Activated CD4-positive, alpha-beta memory T cell treated with anti-CD3 and anti-CD28 coated beads for 36 hours (primary cell): ENCODE measurements around the gene ITGA11. TPM values are rescaled to one million over a fixed set of nuclear protein-coding genes. Genes with fewer than 3 reads are reported as not detected.

Experiments used
- CTCF ChIA-PET: fragments of 350-600 bp; sonication (Branson Sonifier 250); formaldehyde crosslinking; loops from one replicate; lab custom pipeline; 2021; ENCODE audit warnings: antibody characterized with exemption, inconsistent platforms; lab: Charles Lee
- POLR2A ChIA-PET: fragments of 350-600 bp; sonication (Branson Sonifier 250); formaldehyde crosslinking; loops from one replicate; lab custom pipeline; 2021; ENCODE audit warnings: antibody characterized with exemption; lab: Charles Lee
- DNase-seq: peaks from one replicate; pipeline ENCODE4 v3.0.0-alpha.2; 2020
- H3K27ac Mint-ChIP-seq: one replicate; pipeline ENCODE4 v1.8.0; 2021; ENCODE audit warnings: mixed read lengths
- H3K27me3 Mint-ChIP-seq: one replicate; pipeline ENCODE4 v1.8.0; 2021; ENCODE audit warnings: mixed read lengths
- H3K36me3 Mint-ChIP-seq: one replicate; pipeline ENCODE4 v1.8.0; 2021; ENCODE audit warnings: mixed read lengths
- H3K4me1 Mint-ChIP-seq: one replicate; pipeline ENCODE4 v1.8.0; 2021; ENCODE audit warnings: low read depth, mixed read lengths
- H3K4me3 Mint-ChIP-seq: one replicate; pipeline ENCODE4 v1.8.0; 2021; ENCODE audit warnings: mild to moderate bottlenecking, mixed read lengths
- H3K9me3 Mint-ChIP-seq: one replicate; pipeline ENCODE4 v1.8.0; 2021; ENCODE audit warnings: mixed read lengths
- intact Hi-C: fragments of 100-400 bp; cut with micrococcal nuclease; formaldehyde crosslinking; loops from one replicate; pipeline ENCODE4 v1.15.1; 2023
- total RNA-seq, 2 experiments: library from RNA; stranded (reverse); gene quantifications; one replicate each; pipeline ENCODE4 v1.2.3, GENCODE V29; 2021

ITGA11 gene, protein sequence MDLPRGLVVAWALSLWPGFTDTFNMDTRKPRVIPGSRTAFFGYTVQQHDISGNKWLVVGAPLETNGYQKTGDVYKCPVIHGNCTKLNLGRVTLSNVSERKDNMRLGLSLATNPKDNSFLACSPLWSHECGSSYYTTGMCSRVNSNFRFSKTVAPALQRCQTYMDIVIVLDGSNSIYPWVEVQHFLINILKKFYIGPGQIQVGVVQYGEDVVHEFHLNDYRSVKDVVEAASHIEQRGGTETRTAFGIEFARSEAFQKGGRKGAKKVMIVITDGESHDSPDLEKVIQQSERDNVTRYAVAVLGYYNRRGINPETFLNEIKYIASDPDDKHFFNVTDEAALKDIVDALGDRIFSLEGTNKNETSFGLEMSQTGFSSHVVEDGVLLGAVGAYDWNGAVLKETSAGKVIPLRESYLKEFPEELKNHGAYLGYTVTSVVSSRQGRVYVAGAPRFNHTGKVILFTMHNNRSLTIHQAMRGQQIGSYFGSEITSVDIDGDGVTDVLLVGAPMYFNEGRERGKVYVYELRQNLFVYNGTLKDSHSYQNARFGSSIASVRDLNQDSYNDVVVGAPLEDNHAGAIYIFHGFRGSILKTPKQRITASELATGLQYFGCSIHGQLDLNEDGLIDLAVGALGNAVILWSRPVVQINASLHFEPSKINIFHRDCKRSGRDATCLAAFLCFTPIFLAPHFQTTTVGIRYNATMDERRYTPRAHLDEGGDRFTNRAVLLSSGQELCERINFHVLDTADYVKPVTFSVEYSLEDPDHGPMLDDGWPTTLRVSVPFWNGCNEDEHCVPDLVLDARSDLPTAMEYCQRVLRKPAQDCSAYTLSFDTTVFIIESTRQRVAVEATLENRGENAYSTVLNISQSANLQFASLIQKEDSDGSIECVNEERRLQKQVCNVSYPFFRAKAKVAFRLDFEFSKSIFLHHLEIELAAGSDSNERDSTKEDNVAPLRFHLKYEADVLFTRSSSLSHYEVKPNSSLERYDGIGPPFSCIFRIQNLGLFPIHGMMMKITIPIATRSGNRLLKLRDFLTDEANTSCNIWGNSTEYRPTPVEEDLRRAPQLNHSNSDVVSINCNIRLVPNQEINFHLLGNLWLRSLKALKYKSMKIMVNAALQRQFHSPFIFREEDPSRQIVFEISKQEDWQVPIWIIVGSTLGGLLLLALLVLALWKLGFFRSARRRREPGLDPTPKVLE
- total RNA-seq: under 1 TPM; 0.56 to 0.59 TPM

DNA sequence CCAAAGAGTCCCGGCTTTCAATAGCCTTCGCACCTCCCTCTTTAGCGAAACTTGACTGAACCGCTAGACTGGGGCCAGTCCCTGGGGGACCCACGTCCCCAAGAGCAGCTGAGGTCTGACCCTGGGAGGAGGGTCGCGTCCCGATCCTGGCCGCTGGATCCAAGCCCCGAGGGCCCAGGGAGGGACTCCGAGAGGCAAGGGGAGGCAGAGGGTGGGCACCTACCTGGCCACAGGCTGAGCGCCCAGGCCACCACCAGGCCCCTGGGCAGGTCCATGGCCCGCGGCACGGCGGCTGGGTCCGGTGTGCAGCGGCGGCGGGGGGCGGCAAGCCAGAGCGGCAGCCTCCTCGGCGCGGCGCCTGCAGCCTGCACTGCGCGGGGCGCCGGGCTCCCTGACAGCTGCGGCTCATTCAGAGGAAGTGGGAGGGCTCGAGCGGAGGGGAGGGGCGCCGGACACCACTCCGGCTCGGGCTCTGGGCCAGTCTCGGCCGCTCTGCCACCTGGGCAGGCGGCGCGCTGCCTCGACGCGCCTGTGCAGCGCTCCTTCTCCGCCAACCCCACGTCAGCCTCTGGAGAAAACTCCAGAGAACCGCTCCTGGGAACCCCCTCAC lies at the start of gene ITGA11:
ITGA11 (minus strand) TSS at position 372 of the 610 bp plus-strand sequence; CDS start at position 275, 97 bp downstream.
- CTCF ChIA-PET: no interaction called here
- no peak for DNase-seq

DNA sequence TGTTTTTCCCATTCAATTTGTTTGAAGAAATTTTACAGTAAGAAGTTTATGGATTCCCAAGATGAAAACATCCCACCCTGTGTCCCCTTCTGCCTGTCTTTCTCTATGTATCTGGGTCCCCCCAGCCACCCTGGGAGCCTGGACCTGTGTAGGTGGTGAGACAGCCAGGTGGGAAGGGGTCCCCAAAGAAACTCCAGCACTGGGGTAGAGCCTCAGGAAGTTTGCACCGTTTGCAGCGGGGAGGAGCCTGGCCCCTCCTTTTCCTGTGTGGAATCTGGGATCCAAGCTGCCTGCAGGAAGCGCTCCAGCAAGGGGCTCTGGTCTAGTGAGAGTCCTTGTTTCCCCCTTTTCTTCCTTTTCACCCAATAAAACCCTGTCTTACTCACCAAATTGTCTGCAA lies 49.4 kb upstream of the ITGA11 start:
- CTCF ChIA-PET: no interaction called here
- POLR2A ChIA-PET: no interaction called here
- peaks cover 21% of the 10 kb centered on the region for H3K27me3 Mint-ChIP-seq

More for the DNA sequence above, at the start of gene ITGA11:
- H3K36me3 Mint-ChIP-seq: no peaks in the 10 kb centered on the region
- H3K4me1 Mint-ChIP-seq: no peaks in the 10 kb centered on the region
- POLR2A ChIA-PET: no interaction called here
- H3K27me3 Mint-ChIP-seq: peaks cover 31% of the 10 kb centered on the region
- no peaks in the 10 kb centered on the region for H3K9me3 Mint-ChIP-seq
- intact Hi-C loops: no loop called here
- no peak within 1 kb of the TSS for H3K27ac Mint-ChIP-seq
- no peak within 1 kb of the TSS for H3K4me3 Mint-ChIP-seq

DNA sequence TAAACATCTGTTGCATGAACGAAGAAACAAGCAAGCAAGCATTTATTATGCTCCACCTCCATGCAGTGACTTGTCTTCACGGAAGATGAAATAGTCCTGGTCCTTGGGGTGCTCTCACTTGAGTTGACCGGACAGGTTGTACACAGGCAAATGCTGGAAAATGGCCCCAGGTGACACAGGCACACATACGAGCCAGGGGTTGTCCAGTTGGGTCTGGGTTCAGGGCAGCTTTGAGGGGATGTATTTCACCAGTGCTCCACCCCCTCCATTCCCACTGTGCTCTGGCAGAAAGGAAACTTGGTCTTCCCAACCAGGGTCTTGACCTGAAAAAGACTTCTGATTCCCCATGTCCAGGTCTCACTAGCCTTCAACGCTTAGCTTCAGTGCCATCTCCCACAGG lies 48.3 kb upstream of the ITGA11 start:
- Mint-ChIP-seq H3K27me3 (peaks cover 16% of the 10 kb centered on the region), H3K4me3 (no peak overlapping the region), H3K9me3 (no peaks in the 10 kb centered on the region), H3K27ac (no peak overlapping the region), H3K36me3 (no peaks in the 10 kb centered on the region), H3K4me1 (no peaks in the 10 kb centered on the region)
- DNase-seq: no peak
- ChIA-PET CTCF (no interaction called here), POLR2A (no interaction called here)
- intact Hi-C loops: no loop called here

More for the DNA sequence above, 49.4 kb upstream of the ITGA11 start:
- DNase-seq: no peak
- intact Hi-C loops: no loop called here
- Mint-ChIP-seq H3K27ac (no peak overlapping the region), H3K36me3 (no peaks in the 10 kb centered on the region), H3K4me3 (no peak overlapping the region), H3K4me1 (no peaks in the 10 kb centered on the region), H3K9me3 (no peaks in the 10 kb centered on the region)

DNA sequence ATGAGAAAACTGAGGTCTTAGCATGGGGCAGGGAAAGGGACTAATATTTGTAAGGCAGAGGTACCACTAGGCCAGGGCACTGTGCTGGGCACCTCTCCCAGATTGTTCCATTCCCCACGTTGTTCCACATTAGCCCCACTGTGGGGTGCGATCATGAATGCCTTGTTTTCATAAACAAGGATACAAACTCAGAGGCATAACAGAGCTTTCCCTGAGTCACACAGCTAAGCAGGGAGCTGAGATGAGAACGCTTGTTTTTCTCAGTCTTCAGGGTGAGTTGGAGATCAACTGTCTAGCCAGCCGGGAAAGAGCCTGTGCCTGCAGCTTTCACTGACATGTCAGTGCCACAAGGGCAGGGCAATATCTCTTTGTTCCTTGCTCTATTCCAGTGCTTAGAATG lies 47.9 kb upstream of the ITGA11 start:
- no peak overlapping the region for H3K27ac Mint-ChIP-seq
- peaks cover 15% of the 10 kb centered on the region for H3K27me3 Mint-ChIP-seq
- CTCF ChIA-PET: interaction anchor here (1.0 kb wide), 1 partner anchor 173 kb away, joined by 3 read pairs; no protein-coding TSS in a partner anchor
- H3K4me1 Mint-ChIP-seq: no peaks in the 10 kb centered on the region
- no peaks in the 10 kb centered on the region for H3K36me3 Mint-ChIP-seq
- H3K9me3 Mint-ChIP-seq: no peaks in the 10 kb centered on the region
- no peak overlapping the region for H3K4me3 Mint-ChIP-seq
- intact Hi-C loops: no loop called here
- POLR2A ChIA-PET: no interaction called here
- DNase-seq: no peak

DNA sequence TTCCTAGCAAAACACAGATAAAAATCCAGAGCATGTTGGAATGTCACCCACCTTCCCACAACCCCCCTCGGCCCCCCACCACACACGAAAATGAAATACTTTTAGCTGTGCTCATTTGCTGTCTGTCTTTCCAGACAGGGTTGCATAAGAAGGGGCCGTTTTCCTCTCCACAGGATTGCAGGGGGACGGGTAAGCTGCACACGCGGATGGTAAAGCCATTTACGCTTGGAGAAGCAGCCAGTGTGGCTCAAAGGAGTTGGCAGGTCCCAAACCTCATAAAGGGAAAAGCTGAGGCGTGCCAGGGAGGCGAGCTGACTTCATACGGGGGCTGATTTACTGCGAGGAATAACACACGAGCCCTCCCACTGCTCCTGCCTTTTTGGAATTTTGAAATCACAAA lies 47.4 kb upstream of the ITGA11 start:
- peaks cover 15% of the 10 kb centered on the region for H3K27me3 Mint-ChIP-seq
- no peak overlapping the region for H3K4me3 Mint-ChIP-seq
- H3K4me1 Mint-ChIP-seq: no peaks in the 10 kb centered on the region
- ChIA-PET POLR2A (no interaction called here), CTCF (interaction anchor here (1.0 kb wide), 1 partner anchor 173 kb away, joined by 3 read pairs; no protein-coding TSS in a partner anchor)
- no peaks in the 10 kb centered on the region for H3K9me3 Mint-ChIP-seq
- intact Hi-C loops: no loop called here
- no peaks in the 10 kb centered on the region for H3K36me3 Mint-ChIP-seq
- DNase-seq: no peak
- H3K27ac Mint-ChIP-seq: no peak overlapping the region

DNA sequence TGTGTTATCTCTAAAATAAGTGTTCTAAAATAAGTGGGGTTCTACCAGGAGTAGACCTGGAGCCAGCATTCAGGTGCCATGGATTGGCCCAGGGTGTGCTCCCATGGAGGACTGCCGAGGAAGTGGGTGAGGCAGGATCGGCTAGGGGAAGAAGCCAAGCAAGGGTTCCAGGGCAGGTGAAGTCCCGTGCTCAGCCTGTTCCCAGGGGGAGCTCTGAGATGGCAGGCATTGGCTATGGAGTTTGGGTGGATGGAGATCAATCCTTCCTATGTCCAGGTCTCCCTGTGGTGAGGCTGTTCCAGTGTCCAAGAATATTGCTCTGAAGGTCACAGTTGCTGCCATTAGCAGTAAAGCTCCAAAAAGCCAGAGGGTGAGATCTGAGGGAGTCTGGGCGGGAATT lies 46.9 kb upstream of the ITGA11 start:
- intact Hi-C loops: no loop called here
- H3K9me3 Mint-ChIP-seq: no peaks in the 10 kb centered on the region

DNA sequence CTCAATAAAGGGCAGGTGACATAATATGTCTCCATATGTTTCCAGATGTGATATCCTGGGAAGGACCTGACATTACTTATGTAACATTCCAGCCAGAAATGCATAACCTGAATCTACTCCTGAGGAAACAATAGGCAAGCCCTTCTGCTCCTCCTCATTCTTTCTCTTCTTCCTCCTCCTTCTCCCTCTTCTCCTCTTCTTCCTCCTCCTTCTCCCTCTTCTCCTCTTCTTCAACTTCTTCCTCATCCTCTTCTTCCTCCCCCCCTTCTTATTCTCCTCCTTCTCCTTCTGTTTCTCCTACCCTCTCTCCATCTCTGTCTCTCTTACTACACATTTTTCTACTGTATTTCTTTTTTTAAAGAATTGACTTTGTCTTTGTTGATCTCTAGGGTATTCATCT lies 43.5 kb upstream of the ITGA11 start:
- no peaks in the 10 kb centered on the region for H3K36me3 Mint-ChIP-seq
- no peaks in the 10 kb centered on the region for H3K4me1 Mint-ChIP-seq
- CTCF ChIA-PET: no interaction called here
- no peak overlapping the region for H3K27ac Mint-ChIP-seq
- peaks cover 14% of the 10 kb centered on the region for H3K27me3 Mint-ChIP-seq
- no peaks in the 10 kb centered on the region for H3K9me3 Mint-ChIP-seq
- POLR2A ChIA-PET: no interaction called here
- no peak overlapping the region for H3K4me3 Mint-ChIP-seq
- DNase-seq: no peak
- intact Hi-C loops: no loop called here

More for the DNA sequence above, 46.9 kb upstream of the ITGA11 start:
- no peaks in the 10 kb centered on the region for H3K4me1 Mint-ChIP-seq
- H3K4me3 Mint-ChIP-seq: no peak overlapping the region
- peaks cover 18% of the 10 kb centered on the region for H3K27me3 Mint-ChIP-seq
- H3K27ac Mint-ChIP-seq: no peak overlapping the region
- ChIA-PET CTCF (interaction anchor here (1.0 kb wide), 1 partner anchor 172 kb away, joined by 3 read pairs; no protein-coding TSS in a partner anchor), POLR2A (no interaction called here)
- no peaks in the 10 kb centered on the region for H3K36me3 Mint-ChIP-seq
- DNase-seq: no peak

DNA sequence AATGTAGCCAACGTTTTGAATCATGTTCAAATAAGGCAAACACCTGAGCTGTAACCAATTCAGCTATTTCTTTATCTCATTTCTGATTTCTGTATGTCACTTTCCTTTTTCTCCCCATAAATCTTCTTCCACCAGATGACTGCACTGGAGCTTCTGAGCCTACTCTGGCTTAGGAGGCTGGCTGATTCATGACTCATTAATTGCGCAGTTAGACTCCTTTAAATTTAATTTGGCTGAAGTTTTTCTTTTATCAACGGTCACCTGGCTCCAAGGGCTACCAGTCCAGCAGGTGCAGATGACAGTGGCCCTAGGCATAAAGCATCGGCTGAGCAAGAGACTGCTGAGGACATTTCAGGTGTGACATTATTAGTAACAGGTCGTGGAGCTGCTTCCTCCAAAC lies 39.6 kb upstream of the ITGA11 start:
- ChIA-PET POLR2A (interaction anchor here (0.7 kb wide), 1 partner anchor 29 kb away, joined by 3 read pairs; no protein-coding TSS in a partner anchor), CTCF (interaction anchor here (0.6 kb wide), 1 partner anchor 277 kb away, joined by 3 read pairs; no protein-coding TSS in a partner anchor)
- no peak overlapping the region for H3K4me3 Mint-ChIP-seq
- H3K9me3 Mint-ChIP-seq: no peaks in the 10 kb centered on the region
- H3K27me3 Mint-ChIP-seq: peaks cover 7% of the 10 kb centered on the region
- no peaks in the 10 kb centered on the region for H3K4me1 Mint-ChIP-seq
- DNase-seq: no peak
- no peaks in the 10 kb centered on the region for H3K36me3 Mint-ChIP-seq
- intact Hi-C loops: no loop called here
- H3K27ac Mint-ChIP-seq: no peak overlapping the region

DNA sequence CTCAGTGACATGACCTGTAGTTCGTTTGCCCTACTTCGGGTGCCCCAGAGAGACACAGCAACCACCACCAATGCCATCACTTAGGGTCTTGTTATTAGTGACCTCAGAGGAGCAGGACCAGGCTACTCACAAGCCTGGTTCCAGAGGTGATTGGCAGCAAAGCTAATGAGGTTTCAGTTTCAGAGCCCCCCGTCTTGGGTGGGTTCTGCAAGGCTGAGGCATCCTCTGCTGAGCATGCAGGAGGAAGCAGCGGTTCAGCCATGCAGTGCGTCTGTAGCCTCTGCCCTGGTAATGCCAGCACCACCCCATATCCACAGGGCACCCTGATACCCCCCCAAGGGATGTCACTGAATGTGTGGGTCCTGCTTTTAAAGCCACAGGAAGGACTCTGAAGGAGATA lies 39.0 kb upstream of the ITGA11 start:
- Mint-ChIP-seq H3K4me3 (no peak overlapping the region), H3K36me3 (no peaks in the 10 kb centered on the region), H3K9me3 (no peaks in the 10 kb centered on the region), H3K4me1 (no peaks in the 10 kb centered on the region), H3K27me3 (peaks cover 7% of the 10 kb centered on the region), H3K27ac (no peak overlapping the region)
- ChIA-PET CTCF (no interaction called here), POLR2A (no interaction called here)
- intact Hi-C loops: no loop called here
- DNase-seq: no peak

DNA sequence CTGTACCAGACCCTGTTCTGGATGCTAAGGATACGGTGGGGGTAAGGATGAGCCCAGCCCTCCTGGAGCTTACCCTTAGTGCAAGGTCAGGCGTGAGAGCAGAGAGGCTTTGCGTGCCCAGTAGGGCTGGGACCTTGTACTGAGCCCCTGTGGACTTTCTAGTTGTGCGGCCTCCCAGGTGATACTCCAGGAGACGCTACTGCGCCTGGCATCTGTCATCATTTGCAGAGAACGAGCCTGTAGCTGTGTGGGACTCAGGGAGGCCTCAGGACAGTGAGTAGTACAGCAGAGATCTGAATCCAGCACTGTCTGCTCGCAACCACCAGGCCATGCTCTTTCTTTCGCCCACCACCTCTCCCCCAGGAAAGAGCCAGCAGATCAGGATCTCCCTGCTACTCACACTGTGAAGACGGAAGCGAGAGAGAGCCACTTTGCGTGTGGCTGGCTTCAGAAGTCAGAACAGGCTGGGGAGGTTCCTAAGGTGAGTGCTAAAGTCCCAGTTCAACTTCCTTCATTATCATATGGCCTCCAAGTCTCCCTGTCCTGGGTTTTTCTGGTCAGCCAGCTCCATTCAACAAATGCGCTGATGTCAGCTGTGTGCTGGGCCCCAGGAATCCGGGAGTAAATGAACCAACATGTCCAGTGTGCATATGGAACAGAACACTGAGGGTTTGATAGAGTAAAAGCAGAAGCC lies 38.2 kb upstream of the ITGA11 start:
- no peak overlapping the region for H3K4me3 Mint-ChIP-seq
- H3K9me3 Mint-ChIP-seq: no peaks in the 10 kb centered on the region
- peaks cover 7% of the 10 kb centered on the region for H3K27me3 Mint-ChIP-seq
- intact Hi-C loops: no loop called here
- no peaks in the 10 kb centered on the region for H3K36me3 Mint-ChIP-seq
- H3K4me1 Mint-ChIP-seq: no peaks in the 10 kb centered on the region
- ChIA-PET CTCF (no interaction called here), POLR2A (no interaction called here)
- no peak for DNase-seq
- H3K27ac Mint-ChIP-seq: no peak overlapping the region
